GM12878 (cell line): ENCODE data around the gene MOGAT1.

ENCODE experiments used
- BRCA1 ChIP-seq: IDR thresholded peaks from 2 replicates; pipeline ENCODE4 v1.6.1; 2011; ENCODE audit warnings: low read depth, low read length, improper control_type of control experiment
- EZH2 ChIP-seq: IDR thresholded peaks from 2 replicates; pipeline ENCODE4 v1.6.1; 2012; ENCODE audit warnings: low read depth, mild to moderate bottlenecking, control low read depth, inconsistent platforms, low read length, borderline replicate concordance; ENCODE audit not compliant: control insufficient read depth
- KDM1A ChIP-seq: fragments of 200-600 bp; sonication (generic); IDR thresholded peaks from 2 replicates; pipeline ENCODE4 v1.6.1; 2016; ENCODE audit warnings: borderline replicate concordance
- POLR2A ChIP-seq: IDR thresholded peaks from 2 replicates; pipeline ENCODE4 v1.6.1; 2011; ENCODE audit warnings: low read depth, mild to moderate bottlenecking, low read length
- ZNF274 ChIP-seq: IDR thresholded peaks from one replicate; pipeline ENCODE4 v1.8.0; 2011; ENCODE audit not compliant: insufficient read length, insufficient read depth
- TF ChIP-seq, protein P1 (sequence below), 3 experiments: IDR thresholded peaks in 2 of 3; conservative IDR thresholded peaks in 1 of 3; 2 replicates each; pipeline ENCODE4 v1.5.1; 2011; ENCODE audit warnings: low read depth in 3 of 3, low read length in 3 of 3, mild to moderate bottlenecking in 3 of 3, control low read depth in 2 of 3, moderate library complexity in 2 of 3, inconsistent platforms in 1 of 3, mixed read lengths in 1 of 3; ENCODE audit not compliant: control insufficient read depth in 2 of 3, insufficient read depth in 1 of 3; ENCODE audit errors: extremely low read depth in 1 of 3
- TF ChIP-seq, protein P2 (sequence below): fragments of 450-650 bp; IDR thresholded peaks from 2 replicates; pipeline ENCODE4 v1.6.1; 2017; ENCODE audit warnings: mild to moderate bottlenecking

DNA sequence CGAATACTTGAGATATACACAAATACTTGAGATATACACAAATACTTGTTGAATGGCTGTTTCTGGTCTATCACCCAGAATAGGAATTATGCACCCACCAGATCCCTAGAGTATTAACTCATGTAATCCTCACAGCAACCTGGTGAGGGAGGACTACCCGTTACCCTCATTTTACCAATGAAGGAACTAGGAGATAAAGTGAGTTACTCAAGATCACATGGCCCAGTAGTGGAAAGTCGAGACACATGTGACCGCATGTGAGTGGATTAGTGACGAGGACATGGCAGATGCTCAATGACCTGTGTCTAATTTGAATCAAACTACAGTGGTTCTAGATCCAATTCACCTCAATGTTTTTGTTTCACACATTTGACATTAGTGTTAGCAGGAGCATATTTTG, 2.4 kb downstream of the MOGAT1 start:
- TF ChIP-seq, protein P1, sequence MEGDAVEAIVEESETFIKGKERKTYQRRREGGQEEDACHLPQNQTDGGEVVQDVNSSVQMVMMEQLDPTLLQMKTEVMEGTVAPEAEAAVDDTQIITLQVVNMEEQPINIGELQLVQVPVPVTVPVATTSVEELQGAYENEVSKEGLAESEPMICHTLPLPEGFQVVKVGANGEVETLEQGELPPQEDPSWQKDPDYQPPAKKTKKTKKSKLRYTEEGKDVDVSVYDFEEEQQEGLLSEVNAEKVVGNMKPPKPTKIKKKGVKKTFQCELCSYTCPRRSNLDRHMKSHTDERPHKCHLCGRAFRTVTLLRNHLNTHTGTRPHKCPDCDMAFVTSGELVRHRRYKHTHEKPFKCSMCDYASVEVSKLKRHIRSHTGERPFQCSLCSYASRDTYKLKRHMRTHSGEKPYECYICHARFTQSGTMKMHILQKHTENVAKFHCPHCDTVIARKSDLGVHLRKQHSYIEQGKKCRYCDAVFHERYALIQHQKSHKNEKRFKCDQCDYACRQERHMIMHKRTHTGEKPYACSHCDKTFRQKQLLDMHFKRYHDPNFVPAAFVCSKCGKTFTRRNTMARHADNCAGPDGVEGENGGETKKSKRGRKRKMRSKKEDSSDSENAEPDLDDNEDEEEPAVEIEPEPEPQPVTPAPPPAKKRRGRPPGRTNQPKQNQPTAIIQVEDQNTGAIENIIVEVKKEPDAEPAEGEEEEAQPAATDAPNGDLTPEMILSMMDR (IDR thresholded peaks at IDR 0.05 in 2 of 3, conservative IDR thresholded peaks at IDR 0.05 in 1 of 3; ENCODE audit: control insufficient read depth in 2 of 3, extremely low read depth in 1 of 3, insufficient read depth in 1 of 3, low read depth in 3 of 3, low read length in 3 of 3), result no peak
- TF ChIP-seq POLR2A (no peak), KDM1A (no peak), ZNF274 (no peak), BRCA1 (no peak), EZH2 (no peak)
- TF ChIP-seq, protein P2, sequence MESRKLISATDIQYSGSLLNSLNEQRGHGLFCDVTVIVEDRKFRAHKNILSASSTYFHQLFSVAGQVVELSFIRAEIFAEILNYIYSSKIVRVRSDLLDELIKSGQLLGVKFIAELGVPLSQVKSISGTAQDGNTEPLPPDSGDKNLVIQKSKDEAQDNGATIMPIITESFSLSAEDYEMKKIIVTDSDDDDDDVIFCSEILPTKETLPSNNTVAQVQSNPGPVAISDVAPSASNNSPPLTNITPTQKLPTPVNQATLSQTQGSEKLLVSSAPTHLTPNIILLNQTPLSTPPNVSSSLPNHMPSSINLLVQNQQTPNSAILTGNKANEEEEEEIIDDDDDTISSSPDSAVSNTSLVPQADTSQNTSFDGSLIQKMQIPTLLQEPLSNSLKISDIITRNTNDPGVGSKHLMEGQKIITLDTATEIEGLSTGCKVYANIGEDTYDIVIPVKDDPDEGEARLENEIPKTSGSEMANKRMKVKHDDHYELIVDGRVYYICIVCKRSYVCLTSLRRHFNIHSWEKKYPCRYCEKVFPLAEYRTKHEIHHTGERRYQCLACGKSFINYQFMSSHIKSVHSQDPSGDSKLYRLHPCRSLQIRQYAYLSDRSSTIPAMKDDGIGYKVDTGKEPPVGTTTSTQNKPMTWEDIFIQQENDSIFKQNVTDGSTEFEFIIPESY, result no peak
